Body of pancreas (tissue), 4 donors: ENCODE data around the gene SMIM11.

ENCODE experiments used
- CTCF ChIP-seq, 7 experiments: fragments of 450-650 bp in 4 of 7; fragments of 200-600 bp in 3 of 7; sonication (generic) in 3 of 7; IDR thresholded peaks; one replicate each; pipeline ENCODE4 v1.5.1; 2016 to 2019; ENCODE audit warnings: antibody characterized with exemption in 7 of 7
- POLR2A ChIP-seq, 3 donors: fragments of 450-650 bp; IDR thresholded peaks; one replicate each; pipeline ENCODE4 v1.6.1; 2016; ENCODE audit warnings: antibody characterized with exemption in 3 of 3, mild to moderate bottlenecking in 2 of 3

GRCh38 chr21:34340061-34340460 is 35.2 kb upstream of the SMIM11 start:
- TF ChIP-seq CTCF (IDR thresholded peaks at IDR 0.05): no peak
- TF ChIP-seq POLR2A (IDR thresholded peaks at IDR 0.05): no peak
